Natural killer cell treated with Interleukin-12 subunit alpha and Interleukin-12 subunit beta and Interleukin-15 and Interleukin-18, amount 100 ng/mL, for 72 hours (primary cell): ENCODE measurements around the gene UGGT1. TPM values are rescaled to one million over a fixed set of nuclear protein-coding genes. Genes with fewer than 3 reads are reported as not detected.

ENCODE experiments used
- ATAC-seq, 2 donors: fragments of 150-1000 bp; cut with Tn5 transposase in 1 of 2; sonication (Bioruptor Pico), chemical (Tn5 transposase) in 1 of 2; 2 replicates each; pipeline ENCODE4 v1.10.0; 2021
- DNase-seq: peaks from one replicate; pipeline ENCODE4 v3.0.0; 2022; ENCODE audit warnings: low spot score
- H3K27ac Mint-ChIP-seq, 2 donors: 1 replicate in 1 of 2; 2 replicates in 1 of 2; pipeline ENCODE4 v1.8.0; 2022; ENCODE audit warnings: mixed read lengths in 2 of 2, mild to moderate bottlenecking in 1 of 2, moderate library complexity in 1 of 2
- H3K27me3 Mint-ChIP-seq, 2 donors: 1 replicate in 1 of 2; 2 replicates in 1 of 2; pipeline ENCODE4 v1.8.0; 2022; ENCODE audit warnings: mixed read lengths in 2 of 2
- H3K36me3 Mint-ChIP-seq: one replicate; pipeline ENCODE4 v1.8.0; 2022; ENCODE audit warnings: mixed read lengths
- H3K4me1 Mint-ChIP-seq, 2 donors: 1 replicate in 1 of 2; 2 replicates in 1 of 2; pipeline ENCODE4 v1.8.0; 2022; ENCODE audit warnings: low read depth in 2 of 2, mixed read lengths in 2 of 2, mild to moderate bottlenecking in 1 of 2
- H3K4me3 Mint-ChIP-seq: one replicate; pipeline ENCODE4 v1.8.0; 2022; ENCODE audit warnings: mixed read lengths
- H3K9me3 Mint-ChIP-seq: 2 replicates; pipeline ENCODE4 v1.8.0; 2022; ENCODE audit warnings: mixed read lengths
- total RNA-seq, 2 donors: library from RNA; stranded (reverse); gene quantifications; one replicate each; pipeline ENCODE4 v1.2.3, GENCODE V29; 2022

UGGT1 gene
- total RNA-seq, 2 donors from 2014 or later: 64.8 to 76.5 TPM

DNA sequence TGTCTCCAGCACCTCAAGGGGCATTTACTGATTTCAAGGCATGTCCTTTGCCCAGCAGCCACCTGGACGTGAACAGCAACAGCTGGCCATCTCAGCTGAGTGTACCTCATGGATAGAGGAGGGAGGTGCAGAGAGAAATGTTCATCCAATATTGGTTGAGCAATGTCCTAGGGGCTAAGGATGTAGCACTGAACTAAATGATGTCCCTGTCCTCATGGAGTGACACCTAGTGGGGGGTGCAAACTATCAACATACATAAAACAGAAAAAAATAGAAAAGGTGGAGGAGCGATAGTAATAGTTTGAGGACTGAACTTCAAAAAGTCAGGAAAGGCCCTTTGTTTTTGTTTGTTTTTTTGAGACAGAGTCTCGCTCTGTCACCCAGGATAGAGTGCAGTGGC is 4.8 kb upstream of the UGGT1 start:
- H3K4me1 Mint-ChIP-seq: peaks cover 0 to 7% of the 10 kb centered on the region in 2 donors

DNA sequence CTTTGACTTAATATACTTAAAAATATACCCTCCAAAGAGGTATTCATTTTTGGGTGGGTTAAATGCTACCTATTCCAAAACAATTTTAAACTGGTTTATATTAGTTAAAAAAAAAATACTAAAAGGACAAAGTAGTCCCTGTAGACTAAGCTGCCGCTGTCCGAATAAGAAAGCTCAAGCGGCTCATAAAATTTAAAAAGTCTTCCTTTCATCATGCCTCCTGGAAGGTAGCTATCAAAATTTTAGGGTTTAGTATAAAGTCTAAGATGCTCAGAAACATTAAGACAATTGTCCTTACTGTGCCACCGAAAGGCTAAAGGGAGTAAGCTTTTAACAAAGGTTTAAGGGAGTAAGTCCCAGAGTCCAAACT is 440 bp upstream of the UGGT1 start:
- peaks cover 27 to 34% of the 10 kb centered on the region in 2 donors for H3K4me1 Mint-ChIP-seq
- peak overlapping the region; percentile 92 to 97 for H3K27ac Mint-ChIP-seq
- H3K4me3 Mint-ChIP-seq: peak overlapping the region; percentile 95
- peaks cover 10% of the 10 kb centered on the region for H3K36me3 Mint-ChIP-seq
- no peak for ATAC-seq
- H3K27me3 Mint-ChIP-seq: peaks cover 0 to 2% of the 10 kb centered on the region in 2 donors
- DNase-seq: no peak
- H3K9me3 Mint-ChIP-seq: no peaks in the 10 kb centered on the region

More for the DNA sequence above, 4.8 kb upstream of the UGGT1 start:
- Mint-ChIP-seq H3K4me3 (no peak overlapping the region), H3K27me3 (peaks cover 0 to 8% of the 10 kb centered on the region in 2 donors), H3K36me3 (no peaks in the 10 kb centered on the region), H3K27ac (no peak overlapping the region), H3K9me3 (no peaks in the 10 kb centered on the region)
- no peak for ATAC-seq
- DNase-seq: no peak

- peak overlapping the region; percentile 95 for H3K4me3 Mint-ChIP-seq
- peak overlapping the region; percentile 92 to 97 for H3K27ac Mint-ChIP-seq
- no peak for ATAC-seq
- no peaks in the 10 kb centered on the region for H3K9me3 Mint-ChIP-seq
- no peak for DNase-seq
- H3K36me3 Mint-ChIP-seq: peaks cover 10% of the 10 kb centered on the region
- H3K27me3 Mint-ChIP-seq: no peaks in the 10 kb centered on the region
- peaks cover 31 to 40% of the 10 kb centered on the region in 2 donors for H3K4me1 Mint-ChIP-seq
Observed at GRCh38 chr2:128091726-128092080, 703 bp downstream of the UGGT1 start.

- no peak for DNase-seq
- peaks cover 34 to 43% of the 10 kb centered on the region in 2 donors for H3K4me1 Mint-ChIP-seq
- no peaks in the 10 kb centered on the region for H3K27me3 Mint-ChIP-seq
- H3K9me3 Mint-ChIP-seq: no peaks in the 10 kb centered on the region
- peaks cover 10% of the 10 kb centered on the region for H3K36me3 Mint-ChIP-seq
- ATAC-seq: no peak
- H3K27ac Mint-ChIP-seq: peak overlapping the region; percentile 92 to 97
- peak overlapping the region; percentile 95 for H3K4me3 Mint-ChIP-seq
Observed at GRCh38 chr2:128092656-128093055, 1.7 kb downstream of the UGGT1 start.

DNA sequence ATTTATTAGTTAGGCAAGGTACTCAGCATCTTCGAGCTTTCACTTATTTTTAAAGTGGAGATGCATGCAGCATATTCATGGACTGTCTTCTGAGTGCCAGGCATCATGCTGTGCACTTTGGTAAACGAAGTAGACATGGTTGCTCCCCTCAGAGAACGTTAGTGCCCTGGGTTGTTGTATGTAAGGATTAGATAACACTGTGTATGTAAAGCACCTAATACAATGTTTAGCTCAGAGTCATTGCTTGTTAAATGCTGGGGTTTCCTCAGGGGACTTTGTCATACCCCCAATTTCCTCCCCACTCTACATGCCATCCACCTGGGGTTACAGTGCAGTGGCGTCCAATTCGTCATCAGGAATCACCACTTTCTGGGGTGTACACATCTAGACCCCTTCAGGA is 2.8 kb downstream of the UGGT1 start:
- Mint-ChIP-seq H3K27me3 (no peaks in the 10 kb centered on the region), H3K27ac (peak overlapping the region; percentile 92 to 97), H3K4me3 (peak overlapping the region; percentile 95), H3K4me1 (peaks cover 36 to 43% of the 10 kb centered on the region in 2 donors), H3K36me3 (peaks cover 10% of the 10 kb centered on the region), H3K9me3 (no peaks in the 10 kb centered on the region)
- DNase-seq: no peak
- ATAC-seq: no peak

DNA sequence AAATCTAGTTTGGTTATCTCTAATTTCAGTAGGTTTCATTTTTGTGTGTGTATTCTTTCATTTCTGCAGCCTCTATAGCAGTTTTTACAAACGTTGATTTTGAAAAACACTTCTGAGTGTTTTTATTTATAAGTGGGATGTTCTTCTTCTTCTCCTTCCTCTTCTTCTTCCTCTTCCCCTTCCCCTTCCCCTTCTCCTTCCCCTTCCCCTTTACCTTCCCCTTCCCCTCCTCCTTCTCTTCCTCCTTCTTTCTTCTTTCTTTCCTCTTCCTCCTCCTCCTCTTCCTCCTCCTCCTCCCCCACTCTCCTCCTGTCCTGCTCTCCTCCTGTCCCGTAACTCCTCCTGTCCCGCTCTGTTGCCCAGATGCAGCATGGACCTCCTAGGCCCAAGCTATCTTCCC is 4.2 kb downstream of the UGGT1 start:
- H3K27me3 Mint-ChIP-seq: no peaks in the 10 kb centered on the region
- peaks cover 10% of the 10 kb centered on the region for H3K36me3 Mint-ChIP-seq
- no peak overlapping the region for H3K4me3 Mint-ChIP-seq
- H3K27ac Mint-ChIP-seq: no peak overlapping the region
- peaks cover 31 to 43% of the 10 kb centered on the region in 2 donors for H3K4me1 Mint-ChIP-seq
- DNase-seq: no peak
- no peaks in the 10 kb centered on the region for H3K9me3 Mint-ChIP-seq
- no peak for ATAC-seq

DNA sequence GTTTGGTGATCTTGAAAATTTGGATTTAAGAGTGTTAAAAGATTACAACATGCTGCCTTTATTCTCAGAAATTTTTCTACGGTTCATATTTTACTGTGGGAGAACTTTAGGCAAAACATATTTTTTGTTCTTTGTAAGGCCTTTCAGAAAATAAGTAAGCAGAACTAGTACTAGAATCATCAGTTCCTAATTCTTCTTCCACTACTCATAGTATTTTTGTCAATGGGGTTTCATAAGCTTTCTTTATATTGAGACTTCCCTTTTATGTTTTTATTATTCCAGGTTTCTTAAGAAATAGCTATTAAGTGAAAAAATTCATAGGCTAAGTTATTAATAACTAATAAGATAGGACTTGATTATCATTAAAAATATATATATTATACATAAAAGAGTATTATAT is 12.4 kb downstream of the UGGT1 start:
- Mint-ChIP-seq H3K36me3 (peaks cover 20% of the 10 kb centered on the region), H3K27ac (no peak overlapping the region), H3K9me3 (no peaks in the 10 kb centered on the region), H3K4me3 (no peak overlapping the region), H3K4me1 (peaks cover 5 to 12% of the 10 kb centered on the region in 2 donors), H3K27me3 (no peaks in the 10 kb centered on the region)
- ATAC-seq (no peak), DNase-seq (no peak)

DNA sequence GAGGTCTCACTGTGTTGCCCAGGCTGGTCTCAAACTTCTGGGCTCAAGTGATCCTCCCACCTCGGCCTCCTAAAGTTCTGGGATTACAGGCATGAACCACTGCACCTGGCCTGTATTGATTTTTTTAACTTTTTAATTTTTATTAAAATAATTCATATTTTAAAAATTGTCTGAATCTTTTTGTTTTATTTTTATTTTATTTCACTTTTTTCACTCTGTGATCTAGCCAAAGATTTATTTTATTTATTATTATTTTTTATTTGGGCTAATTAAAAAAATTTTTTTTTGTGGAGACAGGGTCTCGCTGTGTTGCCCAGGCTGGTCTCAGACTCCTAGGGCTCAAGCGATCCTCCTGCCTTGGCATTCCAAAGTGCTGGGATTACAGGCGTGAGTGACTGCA is 14.1 kb downstream of the UGGT1 start:
- H3K4me3 Mint-ChIP-seq: no peak overlapping the region
- H3K27me3 Mint-ChIP-seq: no peaks in the 10 kb centered on the region
- no peaks in the 10 kb centered on the region for H3K9me3 Mint-ChIP-seq
- H3K4me1 Mint-ChIP-seq: peaks cover 5 to 12% of the 10 kb centered on the region in 2 donors
- H3K36me3 Mint-ChIP-seq: peaks cover 27% of the 10 kb centered on the region
- H3K27ac Mint-ChIP-seq: no peak overlapping the region
- ATAC-seq: no peak
- no peak for DNase-seq

GRCh38 chr2:128108166-128108565 is 17.2 kb downstream of the UGGT1 start:
- ATAC-seq (no peak), DNase-seq (no peak)
- no peak overlapping the region for H3K27ac Mint-ChIP-seq
- no peak overlapping the region for H3K4me3 Mint-ChIP-seq
- H3K36me3 Mint-ChIP-seq: peaks cover 22% of the 10 kb centered on the region
- H3K9me3 Mint-ChIP-seq: no peaks in the 10 kb centered on the region
- H3K27me3 Mint-ChIP-seq: no peaks in the 10 kb centered on the region
- peaks cover 3 to 7% of the 10 kb centered on the region in 2 donors for H3K4me1 Mint-ChIP-seq

DNA sequence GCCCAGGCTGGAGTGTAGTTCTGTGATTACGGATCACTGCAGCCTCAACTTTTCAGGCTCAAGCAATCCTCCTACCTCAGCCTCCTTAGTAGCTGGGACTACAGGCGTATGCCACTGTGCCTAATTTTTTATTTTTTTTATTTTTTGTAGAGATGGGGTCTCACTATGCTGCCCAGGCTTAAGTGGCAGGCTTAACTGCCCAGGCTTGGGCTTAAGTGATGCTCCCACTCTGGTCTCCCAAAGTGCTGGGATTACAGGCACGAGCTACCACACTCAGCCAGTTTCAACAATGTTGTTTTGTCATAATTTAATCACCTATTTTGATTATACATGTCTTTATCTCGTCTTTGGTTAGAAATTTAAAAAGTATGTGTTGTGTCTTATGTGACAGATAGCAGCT is 18.2 kb downstream of the UGGT1 start:
- Mint-ChIP-seq H3K9me3 (no peaks in the 10 kb centered on the region), H3K27me3 (no peaks in the 10 kb centered on the region), H3K36me3 (peaks cover 17% of the 10 kb centered on the region), H3K4me1 (peaks cover 1 to 3% of the 10 kb centered on the region in 2 donors), H3K4me3 (no peak overlapping the region), H3K27ac (no peak overlapping the region)
- DNase-seq (no peak), ATAC-seq (no peak)

DNA sequence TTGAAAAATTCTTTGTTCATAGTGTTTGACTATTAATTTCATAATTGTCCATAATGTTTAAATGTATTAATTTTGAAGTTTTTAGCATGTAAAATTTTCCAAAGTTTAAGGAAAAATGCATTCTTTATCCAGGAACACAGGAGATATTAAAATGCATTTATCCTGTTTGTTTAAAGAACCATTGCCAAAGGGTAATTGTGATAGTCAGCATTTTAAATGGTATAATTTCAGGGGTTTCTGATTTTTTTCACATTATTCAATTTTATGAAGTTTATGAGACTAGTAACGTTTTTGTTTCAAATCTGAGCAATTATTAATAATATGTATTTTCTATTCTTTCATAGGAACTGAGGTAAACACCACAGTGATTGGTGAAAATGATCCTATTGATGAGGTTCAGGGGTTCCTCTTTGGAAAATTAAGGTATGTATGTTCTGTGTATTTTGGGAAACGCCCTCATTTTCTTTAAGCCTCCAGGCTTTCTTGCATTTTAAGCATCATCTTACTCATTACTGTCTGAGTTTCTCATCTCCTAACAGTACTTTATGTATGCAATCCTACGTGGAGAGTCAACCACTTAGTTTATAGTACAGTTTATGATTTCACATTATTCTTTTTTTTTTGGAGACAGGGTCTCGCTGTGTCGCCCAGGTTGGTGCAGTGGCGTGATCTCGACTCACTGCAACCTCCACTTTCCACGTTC is 25.1 kb downstream of the UGGT1 start:
- no peak for DNase-seq
- H3K27ac Mint-ChIP-seq: no peak overlapping the region
- no peak overlapping the region for H3K4me3 Mint-ChIP-seq
- H3K4me1 Mint-ChIP-seq: no peaks in the 10 kb centered on the region
- ATAC-seq: no peak
- no peaks in the 10 kb centered on the region for H3K27me3 Mint-ChIP-seq
- peaks cover 26% of the 10 kb centered on the region for H3K36me3 Mint-ChIP-seq
- no peaks in the 10 kb centered on the region for H3K9me3 Mint-ChIP-seq

DNA sequence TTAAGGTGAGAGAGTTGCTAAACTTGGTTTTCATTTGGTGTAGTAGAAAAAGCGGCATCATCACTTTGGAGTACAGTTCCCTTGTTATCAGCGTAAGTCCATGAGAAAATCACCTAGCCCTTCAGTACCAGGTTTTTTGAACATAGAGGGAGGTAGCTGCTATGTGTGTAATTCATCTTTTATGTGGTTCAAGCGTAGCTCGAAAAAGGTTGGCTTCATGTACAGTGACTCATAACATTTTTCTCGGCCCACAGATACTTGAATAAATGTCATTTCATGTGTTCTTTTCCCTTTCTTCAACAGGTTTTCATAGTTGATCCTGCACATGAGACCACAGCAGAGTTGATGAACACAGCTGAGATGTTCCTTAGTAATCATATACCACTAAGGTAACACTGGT is 43.6 kb downstream of the UGGT1 start:
- Mint-ChIP-seq H3K4me3 (no peak overlapping the region), H3K27me3 (no peaks in the 10 kb centered on the region), H3K9me3 (no peaks in the 10 kb centered on the region), H3K36me3 (peaks cover 51% of the 10 kb centered on the region), H3K27ac (no peak overlapping the region), H3K4me1 (peaks cover 0 to 4% of the 10 kb centered on the region in 2 donors)
- ATAC-seq (no peak), DNase-seq (no peak)

- Mint-ChIP-seq H3K9me3 (no peaks in the 10 kb centered on the region), H3K4me3 (no peak overlapping the region), H3K4me1 (no peaks in the 10 kb centered on the region), H3K27ac (no peak overlapping the region), H3K36me3 (peaks cover 47% of the 10 kb centered on the region), H3K27me3 (no peaks in the 10 kb centered on the region)
- no peak for DNase-seq
- no peak for ATAC-seq
Observed at GRCh38 chr2:128137094-128137616, 46.2 kb downstream of the UGGT1 start.

DNA sequence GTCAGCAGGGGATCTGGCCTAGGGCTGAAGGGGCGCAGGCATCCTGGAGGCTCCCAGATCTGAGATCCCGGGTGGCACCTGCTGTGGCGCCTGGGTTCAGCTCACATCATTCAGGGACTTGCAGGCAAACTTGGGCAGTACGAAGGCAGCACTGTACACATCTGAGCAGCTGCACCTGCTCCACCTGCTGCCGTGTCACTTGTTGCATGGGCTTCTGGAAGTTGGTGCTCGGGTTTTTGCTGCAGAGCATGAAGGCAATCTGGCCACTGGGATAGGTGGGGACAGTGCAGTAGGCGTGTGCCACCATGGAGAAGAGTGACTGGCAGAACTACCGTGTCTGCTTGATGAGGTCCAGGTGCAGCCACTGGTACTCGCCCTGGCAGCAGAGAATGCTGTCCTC is 48.6 kb downstream of the UGGT1 start:
- no peak for DNase-seq
- Mint-ChIP-seq H3K4me3 (no peak overlapping the region), H3K27ac (no peak overlapping the region), H3K36me3 (peaks cover 32% of the 10 kb centered on the region), H3K9me3 (no peaks in the 10 kb centered on the region), H3K27me3 (no peaks in the 10 kb centered on the region), H3K4me1 (no peaks in the 10 kb centered on the region)
- peak in 1 of 2 donors; percentile 20 for ATAC-seq

DNA sequence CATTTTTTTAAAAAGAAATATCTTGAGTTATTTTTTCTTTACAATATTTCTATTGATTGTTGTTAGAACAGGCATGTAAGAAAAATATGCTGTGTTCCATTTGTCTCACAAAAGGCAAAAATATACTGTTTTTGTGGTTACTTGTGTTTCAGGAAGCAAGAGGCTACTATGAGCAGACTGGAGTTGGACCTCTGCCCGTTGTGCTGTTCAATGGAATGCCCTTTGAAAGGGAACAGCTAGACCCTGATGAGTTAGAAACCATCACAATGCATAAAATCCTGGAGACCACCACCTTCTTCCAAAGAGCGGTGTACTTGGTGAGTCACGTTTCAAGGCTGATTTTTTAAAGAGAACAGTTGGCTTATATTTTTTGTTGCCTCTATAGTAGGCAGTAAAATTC is 54.7 kb downstream of the UGGT1 start:
- H3K4me3 Mint-ChIP-seq: no peak overlapping the region
- no peak overlapping the region for H3K27ac Mint-ChIP-seq
- no peaks in the 10 kb centered on the region for H3K27me3 Mint-ChIP-seq
- H3K36me3 Mint-ChIP-seq: peaks cover 24% of the 10 kb centered on the region
- DNase-seq (no peak), ATAC-seq (no peak)
- H3K9me3 Mint-ChIP-seq: no peaks in the 10 kb centered on the region
- no peaks in the 10 kb centered on the region for H3K4me1 Mint-ChIP-seq
